GM12864 (cell line): ENCODE data around the gene OLFML1.

Experiments
- DNase-seq: peaks from one replicate; pipeline ENCODE4 v3.0.0-alpha.2; 2011; ENCODE audit warnings: low read depth
- H3K4me3 ChIP-seq: 2 replicates; pipeline ENCODE4 v1.5.1; 2011; ENCODE audit warnings: mild to moderate bottlenecking, low read depth, low read length, control low read depth
- CTCF ChIP-seq: IDR thresholded peaks from 2 replicates; pipeline ENCODE4 v1.5.1; 2011; ENCODE audit warnings: low read depth, mild to moderate bottlenecking, moderate library complexity, low read length, control low read depth, inconsistent platforms; ENCODE audit errors: missing control alignments

The OLFML1 gene

DNA sequence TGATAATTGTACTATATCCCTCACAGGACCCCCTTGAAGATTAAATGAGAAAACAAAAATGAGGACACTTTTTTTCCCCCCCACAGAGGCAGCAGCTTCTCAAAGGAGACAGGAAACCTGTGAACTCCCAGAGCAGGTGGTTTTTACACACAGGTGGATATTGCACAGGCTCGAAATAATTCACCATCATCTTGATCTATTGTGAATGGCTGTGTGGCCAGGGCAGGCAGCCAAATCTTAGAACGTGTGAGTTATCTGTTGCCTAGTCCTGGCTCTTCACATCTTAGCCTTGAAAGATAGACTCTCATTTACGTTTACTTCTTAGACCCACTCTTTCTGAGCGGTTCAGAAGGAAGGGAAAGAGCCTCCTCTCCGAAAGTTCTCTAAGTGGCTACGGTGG is 52.0 kb downstream of the OLFML1 start:
- H3K4me3 ChIP-seq, result no peak overlapping the region
- TF ChIP-seq CTCF, result no peak
- DNase-seq, result no peak

DNA sequence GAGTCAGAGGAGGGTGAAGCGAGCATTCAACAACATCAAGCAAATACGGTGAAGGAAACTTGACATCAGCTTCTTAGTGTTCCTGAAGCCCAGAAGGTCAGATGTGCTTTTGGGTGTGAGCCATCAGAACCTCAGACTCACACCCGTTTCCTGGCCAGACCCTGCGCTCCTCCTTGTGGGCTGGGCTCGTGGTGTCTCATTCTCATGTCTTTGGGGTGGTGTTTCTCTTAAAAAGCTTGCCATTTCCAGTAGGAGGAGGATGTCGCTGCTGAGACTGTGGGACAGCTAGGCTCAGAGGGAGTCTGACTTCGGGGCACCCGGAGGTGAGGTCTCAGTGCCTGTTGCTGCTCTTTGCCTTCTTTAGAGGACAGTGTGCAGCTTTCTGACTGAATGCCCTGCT is 52.7 kb downstream of the OLFML1 start:
- H3K4me3 ChIP-seq, result no peak overlapping the region
- TF ChIP-seq CTCF, result no peak
- DNase-seq, result no peak

- no peak overlapping the region for H3K4me3 ChIP-seq
- no peak for TF ChIP-seq CTCF
- no peak for DNase-seq
These were observed 53.5 kb downstream of the OLFML1 start for GRCh38 chr11:7538466-7539454.

DNA sequence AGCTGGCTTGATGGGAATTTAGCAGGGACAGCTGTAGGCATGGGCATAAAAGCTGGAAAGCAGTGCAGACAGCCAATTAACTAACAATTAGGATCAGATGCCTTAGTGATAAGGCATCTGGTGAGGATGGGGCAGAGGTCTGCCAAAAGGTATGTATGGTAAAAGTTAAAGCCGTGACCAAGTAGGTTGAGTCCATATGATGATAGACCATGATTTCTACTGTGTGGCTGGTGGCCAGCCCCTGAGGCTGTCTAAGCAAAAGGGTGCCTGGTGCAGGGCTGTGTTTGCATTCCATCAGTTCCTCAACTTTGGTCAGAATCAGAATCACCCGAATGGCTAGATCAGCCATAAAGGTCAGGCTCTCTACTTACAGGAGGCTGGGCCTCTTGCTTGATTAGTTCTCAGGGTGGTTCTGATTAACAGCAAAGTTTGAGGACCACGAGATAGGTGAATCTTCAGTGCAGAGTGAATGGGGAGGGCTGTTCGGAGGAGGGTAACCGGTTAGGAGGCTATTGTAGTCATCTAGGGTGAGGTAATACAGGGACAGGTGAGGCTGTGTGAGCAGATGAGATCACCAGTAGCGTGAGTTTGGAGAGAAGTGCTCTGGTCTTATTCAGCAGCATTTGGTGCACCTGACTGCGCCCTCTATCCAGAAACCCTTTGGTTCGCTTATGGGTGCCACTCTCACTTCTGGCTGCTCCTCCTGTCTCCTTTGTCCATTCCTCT is 55.7 kb downstream of the OLFML1 start:
- no peak for DNase-seq
- TF ChIP-seq CTCF, result no peak

DNA sequence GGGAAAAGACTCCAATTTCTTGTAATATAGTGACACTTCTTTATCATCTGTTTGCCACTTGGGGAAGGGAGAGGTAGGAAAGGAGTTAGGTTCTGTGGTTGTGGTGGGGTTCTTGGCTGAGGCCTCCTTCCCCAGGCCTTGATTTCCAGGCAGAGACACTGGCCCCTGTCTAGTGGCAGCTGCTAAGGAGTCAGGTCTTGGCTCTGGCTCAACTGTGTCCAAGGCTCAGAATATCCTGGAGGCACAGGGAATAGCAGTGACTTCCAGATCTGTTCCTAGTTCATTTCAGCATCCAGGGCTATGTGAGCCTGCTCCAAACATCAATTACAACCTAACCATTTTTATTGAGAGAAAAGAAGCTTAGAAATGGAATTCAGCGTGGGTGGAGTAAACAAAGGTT is 58.0 kb downstream of the OLFML1 start:
- DNase-seq, result no peak
- TF ChIP-seq CTCF, result no peak

More for the DNA sequence above, 55.7 kb downstream of the OLFML1 start:
- H3K4me3 ChIP-seq, result no peak overlapping the region

GRCh38 chr11:7544021-7544420 is 58.7 kb downstream of the OLFML1 start:
- H3K4me3 ChIP-seq, result no peak overlapping the region
- no peak for DNase-seq
- TF ChIP-seq CTCF, result no peak

More for the DNA sequence above, 58.0 kb downstream of the OLFML1 start:
- no peak overlapping the region for H3K4me3 ChIP-seq
